GM12801 (cell line): Measurements from ENCODE around the gene ADCY2.

Source experiments
- CTCF ChIP-seq: IDR thresholded peaks from one replicate; pipeline ENCODE4 v1.5.1; 2011; ENCODE audit warnings: control low read depth; ENCODE audit not compliant: insufficient read length; ENCODE audit errors: extremely low read depth

ADCY2 gene

GRCh38 chr5:7824995-7825394, 429.1 kb downstream of the ADCY2 start:
- TF ChIP-seq CTCF, result no peak

GRCh38 chr5:7825630-7826029, 429.7 kb downstream of the ADCY2 start:
- TF ChIP-seq CTCF, result no peak

- TF ChIP-seq CTCF, result no peak
Observed at GRCh38 chr5:7827610-7828009, 431.7 kb downstream of the ADCY2 start.

GRCh38 chr5:7828269-7828668, 432.3 kb downstream of the ADCY2 start:
- TF ChIP-seq CTCF, result no peak

- no peak for TF ChIP-seq CTCF
Observed at GRCh38 chr5:7834982-7835381, 439.0 kb downstream of the ADCY2 start.

- TF ChIP-seq CTCF, result no peak
Observed at GRCh38 chr5:7837403-7837802, 441.5 kb downstream of the ADCY2 start.

DNA sequence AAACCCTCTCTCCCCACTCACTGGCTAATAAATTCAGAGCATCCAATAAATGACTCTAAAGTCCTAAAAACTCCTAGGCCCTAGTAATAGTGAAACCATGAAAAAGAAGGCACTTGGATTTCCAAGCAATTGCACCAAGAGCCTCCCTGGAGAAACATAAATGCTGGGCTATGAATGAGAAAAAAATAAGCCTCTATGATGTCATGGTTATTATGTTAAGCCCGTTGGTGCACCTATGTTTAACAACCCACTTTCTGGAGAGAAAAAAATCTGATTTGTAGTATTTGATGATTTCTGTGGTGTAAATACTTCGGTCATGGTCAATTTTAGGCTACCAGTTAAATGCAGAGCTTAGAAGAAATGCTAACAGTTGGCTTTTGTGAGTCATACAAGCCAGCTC, 446.6 kb downstream of the ADCY2 start:
- no peak for TF ChIP-seq CTCF

- no peak for TF ChIP-seq CTCF
Observed at GRCh38 chr5:7844901-7845300, 449.0 kb downstream of the ADCY2 start.
